ENCODE data around the gene SRCIN1.

DNA sequence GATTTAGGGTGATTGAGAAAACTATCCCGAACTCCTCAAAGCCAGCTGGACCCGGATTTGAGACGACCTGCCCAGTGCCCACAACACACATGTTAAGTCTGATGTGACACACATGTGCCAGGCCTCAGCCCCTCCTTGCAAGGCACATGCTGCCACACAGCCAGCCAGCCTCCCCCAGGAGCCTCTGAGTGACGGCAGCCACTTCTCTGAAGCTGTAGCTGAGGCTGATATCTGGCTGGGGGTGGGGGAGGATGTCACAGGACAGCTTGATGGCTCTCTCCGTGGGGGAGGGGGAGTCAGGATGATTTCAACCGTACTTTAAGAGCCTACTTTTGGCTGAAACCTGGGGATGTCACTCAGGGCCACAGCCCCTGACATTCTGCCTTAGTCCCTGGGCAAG lies 40.9 kb downstream of the SRCIN1 start:
- TF ChIP-seq, protein P1, sequence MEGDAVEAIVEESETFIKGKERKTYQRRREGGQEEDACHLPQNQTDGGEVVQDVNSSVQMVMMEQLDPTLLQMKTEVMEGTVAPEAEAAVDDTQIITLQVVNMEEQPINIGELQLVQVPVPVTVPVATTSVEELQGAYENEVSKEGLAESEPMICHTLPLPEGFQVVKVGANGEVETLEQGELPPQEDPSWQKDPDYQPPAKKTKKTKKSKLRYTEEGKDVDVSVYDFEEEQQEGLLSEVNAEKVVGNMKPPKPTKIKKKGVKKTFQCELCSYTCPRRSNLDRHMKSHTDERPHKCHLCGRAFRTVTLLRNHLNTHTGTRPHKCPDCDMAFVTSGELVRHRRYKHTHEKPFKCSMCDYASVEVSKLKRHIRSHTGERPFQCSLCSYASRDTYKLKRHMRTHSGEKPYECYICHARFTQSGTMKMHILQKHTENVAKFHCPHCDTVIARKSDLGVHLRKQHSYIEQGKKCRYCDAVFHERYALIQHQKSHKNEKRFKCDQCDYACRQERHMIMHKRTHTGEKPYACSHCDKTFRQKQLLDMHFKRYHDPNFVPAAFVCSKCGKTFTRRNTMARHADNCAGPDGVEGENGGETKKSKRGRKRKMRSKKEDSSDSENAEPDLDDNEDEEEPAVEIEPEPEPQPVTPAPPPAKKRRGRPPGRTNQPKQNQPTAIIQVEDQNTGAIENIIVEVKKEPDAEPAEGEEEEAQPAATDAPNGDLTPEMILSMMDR (IDR thresholded peaks at IDR 0.05) = no peak
- TF ChIP-seq POLR2A (IDR thresholded peaks at IDR 0.05) = no peak

Data from thyroid gland (tissue), 4 donors.